HEK293 (cell line): ENCODE data around the gene PPP1R15B.

Experiments
- CTCF ChIA-PET: fragments of 350-600 bp; formaldehyde crosslinking; extraction: SDS; loops from one replicate; lab custom pipeline; 2021; ENCODE audit warnings: antibody characterized with exemption; lab: Yijun Ruan, JAX
- POLR2A ChIA-PET: fragments of 300-600 bp; formaldehyde crosslinking; extraction: SDS; loops from one replicate; lab custom pipeline; 2020; ENCODE audit warnings: antibody characterized with exemption, inconsistent platforms; lab: Yijun Ruan, JAX
- H3K27ac ChIP-seq: fragments of 200-500 bp; sonication (Bioruptor generic); 2 replicates; pipeline ENCODE4 v1.5.1; 2014; ENCODE audit warnings: low read depth, low read length, control low read depth, inconsistent platforms; ENCODE audit errors: extremely low read depth
- H3K36me3 ChIP-seq, 2 experiments: fragments of 200-500 bp in 1 of 2; sonication (Bioruptor generic) in 1 of 2; 1 replicate in 1 of 2; 2 replicates in 1 of 2; pipeline ENCODE4 v1.5.1; 2014 to 2017; ENCODE audit warnings: inconsistent platforms in 2 of 2, low read length in 2 of 2; ENCODE audit not compliant: control insufficient read depth in 2 of 2, insufficient read depth in 1 of 2
- H3K4me1 ChIP-seq: fragments of 200-500 bp; sonication (Bioruptor generic); 2 replicates; pipeline ENCODE4 v1.5.1; 2014; ENCODE audit warnings: mild to moderate bottlenecking, low read length, inconsistent platforms; ENCODE audit not compliant: control insufficient read depth, insufficient read depth
- H3K4me3 ChIP-seq: 2 replicates; pipeline ENCODE4 v1.5.1; 2011; ENCODE audit warnings: low read depth, mild to moderate bottlenecking, control low read depth, low read length, moderate library complexity
- H3K9me3 ChIP-seq: fragments of 200-500 bp; sonication (Bioruptor generic); 2 replicates; pipeline ENCODE4 v1.5.1; 2014; ENCODE audit warnings: low read depth, low read length, inconsistent platforms; ENCODE audit not compliant: control insufficient read depth, insufficient read depth
- GFI1B ChIP-seq: fragments of 450-650 bp; formaldehyde crosslinking; IDR thresholded peaks from 2 replicates; pipeline ENCODE4 v1.5.1; 2016; ENCODE audit warnings: missing biosample characterization, missing genetic modification characterization
- IKZF3 ChIP-seq: fragments of 450-650 bp; IDR thresholded peaks from 2 replicates; pipeline ENCODE4 v1.5.0; 2018; ENCODE audit warnings: missing biosample characterization, mild to moderate bottlenecking, missing genetic modification characterization, moderate library complexity
- MZF1 ChIP-seq: fragments of 450-650 bp; formaldehyde crosslinking; IDR thresholded peaks from 2 replicates; pipeline ENCODE4 v1.5.1; 2017; ENCODE audit warnings: missing biosample characterization, missing genetic modification characterization, borderline replicate concordance
- SCRT2 ChIP-seq: fragments of 450-650 bp; formaldehyde crosslinking; IDR thresholded peaks from 2 replicates; pipeline ENCODE4 v1.5.1; 2016; ENCODE audit warnings: missing biosample characterization, missing genetic modification characterization
- YY2 ChIP-seq: fragments of 450-650 bp; formaldehyde crosslinking; IDR thresholded peaks from 2 replicates; pipeline ENCODE4 v1.5.1; 2016; ENCODE audit warnings: missing biosample characterization, missing genetic modification characterization
- ZBTB7A ChIP-seq: fragments of 450-650 bp; formaldehyde crosslinking; IDR thresholded peaks from 2 replicates; pipeline ENCODE4 v1.5.1; 2016; ENCODE audit warnings: low read depth, missing biosample characterization, missing genetic modification characterization
- ZEB2 ChIP-seq: fragments of 450-650 bp; formaldehyde crosslinking; IDR thresholded peaks from 2 replicates; pipeline ENCODE4 v1.5.1; 2016; ENCODE audit warnings: missing biosample characterization, missing genetic modification characterization
- ZNF350 ChIP-seq: fragments of 450-650 bp; formaldehyde crosslinking; IDR thresholded peaks from 2 replicates; pipeline ENCODE4 v1.5.0; 2017; ENCODE audit warnings: missing biosample characterization, mild to moderate bottlenecking, missing genetic modification characterization
- ZNF596 ChIP-seq: fragments of 450-650 bp; IDR thresholded peaks from 2 replicates; pipeline ENCODE4 v1.5.0; 2018; ENCODE audit warnings: missing biosample characterization, mild to moderate bottlenecking, missing genetic modification characterization, moderate library complexity
- ZNF600 ChIP-seq: fragments of 450-650 bp; formaldehyde crosslinking; IDR thresholded peaks from 2 replicates; pipeline ENCODE4 v1.5.1; 2016; ENCODE audit warnings: missing biosample characterization, missing genetic modification characterization
- ZNF768 ChIP-seq: fragments of 450-650 bp; formaldehyde crosslinking; IDR thresholded peaks from 2 replicates; pipeline ENCODE4 v1.5.1; 2018; ENCODE audit warnings: missing biosample characterization, mild to moderate bottlenecking, missing genetic modification characterization
- ZNF785 ChIP-seq: fragments of 450-650 bp; formaldehyde crosslinking; IDR thresholded peaks from 2 replicates; pipeline ENCODE4 v1.5.1; 2016; ENCODE audit warnings: missing biosample characterization, missing genetic modification characterization
- ZNF837 ChIP-seq: fragments of 450-650 bp; formaldehyde crosslinking; IDR thresholded peaks from 2 replicates; pipeline ENCODE4 v1.5.1; 2016; ENCODE audit warnings: missing biosample characterization, missing genetic modification characterization
- ZXDB ChIP-seq: fragments of 450-650 bp; formaldehyde crosslinking; IDR thresholded peaks from 2 replicates; pipeline ENCODE4 v1.5.1; 2016; ENCODE audit warnings: missing biosample characterization, missing genetic modification characterization
- TF ChIP-seq, protein P1 (sequence below): fragments of 450-650 bp; formaldehyde crosslinking; IDR thresholded peaks from 2 replicates; pipeline ENCODE4 v1.5.1; 2016; ENCODE audit warnings: missing biosample characterization, missing genetic modification characterization
- TF ChIP-seq, protein P2 (sequence below): fragments of 450-650 bp; formaldehyde crosslinking; IDR thresholded peaks from 2 replicates; pipeline ENCODE4 v1.5.1; 2016; ENCODE audit warnings: missing biosample characterization, missing genetic modification characterization
- TF ChIP-seq, protein P3 (sequence below): fragments of 450-650 bp; formaldehyde crosslinking; IDR thresholded peaks from 2 replicates; pipeline ENCODE4 v1.5.1; 2016; ENCODE audit warnings: missing biosample characterization, missing genetic modification characterization, borderline replicate concordance
- TF ChIP-seq, protein P4 (sequence below): fragments of 450-650 bp; formaldehyde crosslinking; IDR thresholded peaks from 2 replicates; pipeline ENCODE4 v1.5.1; 2017; ENCODE audit warnings: missing biosample characterization, missing genetic modification characterization

The PPP1R15B gene

GRCh38 chr1:204382714-204383083, 28.9 kb downstream of the PPP1R15B start:
- H3K36me3 ChIP-seq, result no peaks in the 10 kb centered on the region
- TF ChIP-seq MZF1 (tag by site-specific recombination) (no peak), GFI1B (no peak), ZNF350 (tag by site-specific recombination) (no peak), IKZF3 (tag by site-specific recombination) (no peak), ZNF596 (no peak), YY2 (tag by site-specific recombination) (no peak), ZBTB7A (tag by site-specific recombination) (no peak)
- TF ChIP-seq, protein P1, sequence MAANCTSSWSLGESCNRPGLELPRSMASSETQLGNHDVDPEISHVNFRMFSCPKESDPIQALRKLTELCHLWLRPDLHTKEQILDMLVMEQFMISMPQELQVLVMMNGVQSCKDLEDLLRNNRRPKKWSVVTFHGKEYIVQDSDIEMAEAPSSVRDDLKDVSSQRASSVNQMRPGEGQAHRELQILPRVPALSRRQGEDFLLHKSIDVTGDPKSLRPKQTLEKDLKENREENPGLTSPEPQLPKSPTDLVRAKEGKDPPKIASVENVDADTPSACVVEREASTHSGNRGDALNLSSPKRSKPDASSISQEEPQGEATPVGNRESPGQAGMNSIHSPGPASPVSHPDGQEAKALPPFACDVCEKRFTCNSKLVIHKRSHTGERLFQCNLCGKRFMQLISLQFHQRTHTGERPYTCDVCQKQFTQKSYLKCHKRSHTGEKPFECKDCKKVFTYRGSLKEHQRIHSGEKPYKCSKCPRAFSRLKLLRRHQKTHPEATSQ (tag by site-specific recombination), result no peak
- TF ChIP-seq, protein P2, sequence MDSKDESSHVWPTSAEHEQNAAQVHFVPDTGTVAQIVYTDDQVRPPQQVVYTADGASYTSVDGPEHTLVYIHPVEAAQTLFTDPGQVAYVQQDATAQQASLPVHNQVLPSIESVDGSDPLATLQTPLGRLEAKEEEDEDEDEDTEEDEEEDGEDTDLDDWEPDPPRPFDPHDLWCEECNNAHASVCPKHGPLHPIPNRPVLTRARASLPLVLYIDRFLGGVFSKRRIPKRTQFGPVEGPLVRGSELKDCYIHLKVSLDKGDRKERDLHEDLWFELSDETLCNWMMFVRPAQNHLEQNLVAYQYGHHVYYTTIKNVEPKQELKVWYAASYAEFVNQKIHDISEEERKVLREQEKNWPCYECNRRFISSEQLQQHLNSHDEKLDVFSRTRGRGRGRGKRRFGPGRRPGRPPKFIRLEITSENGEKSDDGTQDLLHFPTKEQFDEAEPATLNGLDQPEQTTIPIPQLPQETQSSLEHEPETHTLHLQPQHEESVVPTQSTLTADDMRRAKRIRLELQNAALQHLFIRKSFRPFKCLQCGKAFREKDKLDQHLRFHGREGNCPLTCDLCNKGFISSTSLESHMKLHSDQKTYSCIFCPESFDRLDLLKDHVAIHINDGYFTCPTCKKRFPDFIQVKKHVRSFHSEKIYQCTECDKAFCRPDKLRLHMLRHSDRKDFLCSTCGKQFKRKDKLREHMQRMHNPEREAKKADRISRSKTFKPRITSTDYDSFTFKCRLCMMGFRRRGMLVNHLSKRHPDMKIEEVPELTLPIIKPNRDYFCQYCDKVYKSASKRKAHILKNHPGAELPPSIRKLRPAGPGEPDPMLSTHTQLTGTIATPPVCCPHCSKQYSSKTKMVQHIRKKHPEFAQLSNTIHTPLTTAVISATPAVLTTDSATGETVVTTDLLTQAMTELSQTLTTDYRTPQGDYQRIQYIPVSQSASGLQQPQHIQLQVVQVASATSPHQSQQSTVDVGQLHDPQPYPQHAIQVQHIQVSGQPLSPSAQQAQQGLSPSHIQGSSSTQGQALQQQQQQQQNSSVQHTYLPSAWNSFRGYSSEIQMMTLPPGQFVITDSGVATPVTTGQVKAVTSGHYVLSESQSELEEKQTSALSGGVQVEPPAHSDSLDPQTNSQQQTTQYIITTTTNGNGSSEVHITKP, result no peak
- TF ChIP-seq, protein P3, sequence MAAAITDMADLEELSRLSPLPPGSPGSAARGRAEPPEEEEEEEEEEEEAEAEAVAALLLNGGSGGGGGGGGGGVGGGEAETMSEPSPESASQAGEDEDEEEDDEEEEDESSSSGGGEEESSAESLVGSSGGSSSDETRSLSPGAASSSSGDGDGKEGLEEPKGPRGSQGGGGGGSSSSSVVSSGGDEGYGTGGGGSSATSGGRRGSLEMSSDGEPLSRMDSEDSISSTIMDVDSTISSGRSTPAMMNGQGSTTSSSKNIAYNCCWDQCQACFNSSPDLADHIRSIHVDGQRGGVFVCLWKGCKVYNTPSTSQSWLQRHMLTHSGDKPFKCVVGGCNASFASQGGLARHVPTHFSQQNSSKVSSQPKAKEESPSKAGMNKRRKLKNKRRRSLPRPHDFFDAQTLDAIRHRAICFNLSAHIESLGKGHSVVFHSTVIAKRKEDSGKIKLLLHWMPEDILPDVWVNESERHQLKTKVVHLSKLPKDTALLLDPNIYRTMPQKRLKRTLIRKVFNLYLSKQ, result no peak
- H3K9me3 ChIP-seq, result no peaks in the 10 kb centered on the region
- H3K4me3 ChIP-seq, result no peak overlapping the region
- no peaks in the 10 kb centered on the region for H3K4me1 ChIP-seq
- ChIA-PET CTCF (interaction anchor here (0.6 to 4.0 kb wide), 4 partner anchors 15 to 725 kb away, joined by 3 to 31 read pairs (median 10); no protein-coding TSS in a partner anchor), POLR2A (no interaction called here)
- no peak overlapping the region for H3K27ac ChIP-seq

GRCh38 chr1:204380293-204380831, 31.3 kb downstream of the PPP1R15B start:
- TF ChIP-seq SCRT2 (tag by site-specific recombination), result peak; percentile 52; the same call in 1 of the 2 replicates
- no peak for TF ChIP-seq ZNF837 (tag by site-specific recombination)
- no peak for TF ChIP-seq ZNF768
- no peak for TF ChIP-seq ZXDB (tag by site-specific recombination)
- no peak for TF ChIP-seq ZNF600 (tag by site-specific recombination)
- no peak for TF ChIP-seq ZNF785 (tag by site-specific recombination)
- TF ChIP-seq, protein P4, sequence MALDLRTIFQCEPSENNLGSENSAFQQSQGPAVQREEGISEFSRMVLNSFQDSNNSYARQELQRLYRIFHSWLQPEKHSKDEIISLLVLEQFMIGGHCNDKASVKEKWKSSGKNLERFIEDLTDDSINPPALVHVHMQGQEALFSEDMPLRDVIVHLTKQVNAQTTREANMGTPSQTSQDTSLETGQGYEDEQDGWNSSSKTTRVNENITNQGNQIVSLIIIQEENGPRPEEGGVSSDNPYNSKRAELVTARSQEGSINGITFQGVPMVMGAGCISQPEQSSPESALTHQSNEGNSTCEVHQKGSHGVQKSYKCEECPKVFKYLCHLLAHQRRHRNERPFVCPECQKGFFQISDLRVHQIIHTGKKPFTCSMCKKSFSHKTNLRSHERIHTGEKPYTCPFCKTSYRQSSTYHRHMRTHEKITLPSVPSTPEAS (tag by site-specific recombination), result no peak
- TF ChIP-seq ZEB2 (tag by site-specific recombination), result no peak
- Histone ChIP-seq H3K9me3 (no peaks in the 10 kb centered on the region), H3K36me3 (no peaks in the 10 kb centered on the region), H3K27ac (no peak overlapping the region), H3K4me3 (no peak overlapping the region), H3K4me1 (no peaks in the 10 kb centered on the region)
- ChIA-PET POLR2A (interaction anchor here (1.3 kb wide), 1 partner anchor 18 kb away, joined by 3 read pairs; no protein-coding TSS in a partner anchor), CTCF (interaction anchor here (0.7 to 4.0 kb wide), 3 partner anchors 17 to 287 kb away, joined by 3 to 31 read pairs (median 15); no protein-coding TSS in a partner anchor)
